Left kidney (tissue), 2 donors: ENCODE data around the gene MRPL12. TPM values are rescaled to one million over a fixed set of nuclear protein-coding genes. Genes with fewer than 3 reads are reported as not detected.

Experiments used
- DNase-seq: peaks from one replicate; pipeline ENCODE4 v3.0.0-alpha.2; 2013
- polyA plus RNA-seq: library from polyadenylated mRNA; unstranded; fragments of 120-200 nt; gene quantifications from one replicate; pipeline ENCODE4 v1.2.1, GENCODE V29; 2013; ENCODE audit not compliant: insufficient read length

MRPL12 gene
- polyA plus RNA-seq, 1 donor, result 34.1 TPM

DNA sequence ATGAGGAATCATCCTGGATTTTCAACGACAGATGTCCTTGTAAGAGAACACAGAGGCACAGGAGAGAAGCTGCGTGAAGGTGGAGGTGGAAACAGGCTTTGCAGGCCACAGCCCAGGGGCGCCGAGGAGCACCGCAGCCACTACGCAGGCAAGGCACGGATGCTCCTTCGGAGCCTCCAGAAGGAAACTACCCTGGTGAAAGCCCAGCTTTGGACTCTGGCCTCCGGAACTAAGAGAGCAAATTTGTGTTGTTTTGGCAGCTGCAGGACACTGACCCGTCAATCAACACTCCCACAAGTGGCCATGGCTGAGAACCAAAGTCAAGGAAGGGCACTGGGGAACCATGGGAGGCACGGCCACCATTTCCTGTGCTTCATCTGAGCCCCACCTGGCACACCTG, 23.0 kb upstream of the MRPL12 start:
- DNase-seq, result no peak

DNA sequence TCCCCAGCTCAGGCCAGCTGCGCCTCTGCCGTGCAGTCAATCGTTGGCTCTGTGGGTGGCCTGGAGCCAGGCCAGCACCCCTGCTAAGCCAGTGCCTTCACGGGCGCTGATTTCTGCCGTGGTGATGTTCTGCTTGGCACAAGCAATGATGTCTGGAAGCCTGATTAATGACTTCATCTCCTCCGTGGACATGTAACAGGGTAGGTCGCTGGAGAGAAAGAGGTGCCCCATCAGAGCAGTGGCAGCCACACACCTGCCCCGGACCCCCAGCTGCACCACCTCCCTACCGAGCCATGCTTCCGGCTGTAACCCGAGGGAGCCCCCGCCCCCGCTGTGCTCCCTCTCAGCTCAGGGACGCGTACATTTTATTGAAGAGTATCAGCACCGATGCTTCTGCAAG, 21.5 kb upstream of the MRPL12 start:
- no peak for DNase-seq

DNA sequence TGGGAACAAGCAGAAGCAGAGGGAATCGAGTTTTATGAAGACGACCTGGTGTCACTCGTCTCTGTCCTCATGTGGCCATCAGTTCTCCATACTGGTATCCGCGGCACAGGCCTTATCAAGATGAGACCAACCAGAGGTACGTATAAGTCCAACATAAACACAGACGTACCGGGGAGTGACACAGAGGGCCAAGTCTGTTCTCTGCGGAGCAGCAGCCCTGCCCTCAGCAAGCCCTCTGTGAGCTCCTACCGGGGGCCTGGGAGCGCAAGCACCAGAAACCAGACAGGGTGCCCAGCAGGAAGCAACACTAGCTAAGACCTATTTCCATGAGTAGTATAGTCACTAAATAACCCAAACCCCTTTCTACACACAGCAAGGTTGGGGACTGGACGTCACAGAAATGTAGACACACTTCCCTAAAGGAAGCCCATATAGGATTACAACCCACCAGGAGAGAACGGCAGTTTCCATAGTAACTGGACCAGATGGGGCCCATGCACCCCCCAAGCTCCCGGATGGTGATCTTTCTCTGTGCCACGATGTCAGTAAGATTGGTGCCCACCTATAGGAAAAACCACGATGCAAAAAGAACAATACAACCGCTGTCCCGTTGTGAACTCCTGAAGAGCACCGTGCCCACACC, 20.5 kb upstream of the MRPL12 start:
- no peak for DNase-seq

DNA sequence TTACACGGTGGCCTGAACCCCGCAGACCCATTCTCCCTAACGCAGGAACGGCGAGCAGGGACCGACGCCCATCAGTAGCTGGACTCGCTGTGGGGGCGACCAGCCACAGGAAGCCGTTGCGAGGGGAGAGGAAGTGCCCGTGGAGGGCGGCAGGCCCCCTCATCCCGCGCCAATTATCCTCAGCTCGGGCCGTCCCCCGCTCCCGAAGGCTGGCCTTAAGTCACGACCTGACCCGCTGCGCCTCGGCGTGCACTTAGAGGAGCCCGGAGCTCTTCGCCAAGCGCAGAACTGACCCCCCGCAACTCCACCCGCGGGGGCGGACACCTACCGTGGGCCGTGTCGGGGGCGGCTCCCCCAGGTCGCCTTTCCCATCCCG, 20.0 kb upstream of the MRPL12 start:
- no peak for DNase-seq

DNA sequence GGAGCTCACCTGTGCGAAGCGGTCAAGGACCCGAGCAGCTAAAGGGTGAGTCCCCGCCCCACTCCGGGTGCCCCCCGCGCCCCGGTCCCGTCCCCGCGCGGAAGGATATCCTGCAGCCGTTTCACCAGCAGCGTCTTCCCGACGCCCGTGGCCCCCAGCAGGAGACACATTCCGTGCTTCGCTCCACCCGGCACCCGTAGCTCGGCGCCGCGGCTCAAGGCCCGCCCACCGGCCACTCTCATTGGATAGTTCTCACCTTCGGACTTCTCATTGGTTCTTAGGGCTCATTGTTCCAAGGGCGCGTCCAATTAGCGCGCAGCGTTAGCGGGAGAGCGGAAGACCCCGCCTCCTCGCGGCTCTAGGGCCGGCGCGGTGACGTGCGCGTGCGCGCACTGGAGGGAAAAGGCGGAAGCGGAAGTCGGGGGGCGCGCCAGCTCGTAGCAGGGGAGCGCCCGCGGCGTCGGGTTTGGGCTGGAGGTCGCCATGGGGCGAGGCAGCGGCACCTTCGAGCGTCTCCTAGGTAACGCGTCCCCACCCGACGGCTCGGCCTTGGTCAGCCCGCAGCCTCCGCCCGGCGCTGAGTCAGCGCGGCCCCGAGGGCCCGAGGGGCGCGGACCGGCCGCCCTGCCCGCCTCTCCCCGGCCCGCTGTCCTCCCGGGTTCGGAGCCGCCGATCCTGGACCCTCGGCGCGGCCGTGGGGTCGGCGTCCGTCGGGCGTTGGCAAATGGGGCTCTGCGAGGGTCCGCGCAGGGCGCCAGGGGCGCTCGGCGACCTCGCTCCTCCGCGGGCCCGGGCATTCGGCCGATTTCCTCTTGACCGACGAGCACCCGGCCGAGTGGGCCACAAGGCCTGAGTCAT, 19.4 kb upstream of the MRPL12 start, which contains the start of the genes ARL16 and HGS:
TSS of gene ARL16 (minus strand) at position 214 of the 858 bp plus-strand sequence. CDS start at position 170, 44 bp downstream.
TSS of gene HGS (plus strand) at position 428 of the 858 bp plus-strand sequence. CDS start at position 484, 56 bp downstream.
- peak; percentile 99 for DNase-seq

DNA sequence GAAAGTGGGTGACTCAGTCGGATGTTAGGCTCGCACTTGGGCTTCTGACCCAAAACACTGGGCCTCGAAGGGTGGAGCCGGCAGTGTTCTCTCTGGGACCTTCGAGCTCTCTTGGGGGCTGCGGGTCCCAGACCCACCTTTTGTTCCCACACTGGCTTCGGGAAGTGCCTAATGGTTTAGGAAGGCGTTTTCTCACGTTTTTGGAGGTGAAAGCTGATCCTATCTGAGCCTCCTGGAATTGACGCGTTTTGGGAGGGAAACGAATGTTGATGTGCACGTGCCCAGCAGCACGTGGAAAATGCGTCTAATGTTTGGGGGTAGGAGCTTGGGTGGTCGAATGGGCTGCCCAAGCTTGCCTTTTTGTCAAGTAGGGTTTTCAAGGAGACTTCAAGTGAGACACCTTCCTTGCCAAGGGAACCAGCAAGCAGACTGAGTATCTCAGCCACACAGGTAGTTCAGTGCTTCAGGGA, 18.7 kb upstream of the MRPL12 start:
- DNase-seq, result no peak

DNA sequence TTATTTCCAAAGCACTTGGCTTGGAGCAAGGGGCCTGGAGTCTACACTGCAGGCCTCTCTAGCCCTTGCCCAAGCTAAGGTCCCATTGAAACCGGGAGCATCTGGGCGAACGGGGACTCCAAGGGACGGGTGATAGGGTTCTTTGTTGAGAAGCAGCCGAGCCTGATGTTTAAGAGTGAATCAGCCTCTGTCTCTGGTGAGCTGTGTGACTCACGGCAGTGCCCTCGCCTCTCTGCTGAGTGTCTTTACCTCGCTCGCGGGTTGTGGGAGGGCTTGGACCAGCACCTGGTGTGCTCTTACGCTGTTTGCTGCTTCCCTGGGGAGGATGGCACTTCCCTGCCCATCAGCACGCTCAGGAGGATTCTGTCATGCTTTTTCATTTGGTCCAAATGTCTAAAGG, 18.1 kb upstream of the MRPL12 start:
- DNase-seq, result no peak

DNA sequence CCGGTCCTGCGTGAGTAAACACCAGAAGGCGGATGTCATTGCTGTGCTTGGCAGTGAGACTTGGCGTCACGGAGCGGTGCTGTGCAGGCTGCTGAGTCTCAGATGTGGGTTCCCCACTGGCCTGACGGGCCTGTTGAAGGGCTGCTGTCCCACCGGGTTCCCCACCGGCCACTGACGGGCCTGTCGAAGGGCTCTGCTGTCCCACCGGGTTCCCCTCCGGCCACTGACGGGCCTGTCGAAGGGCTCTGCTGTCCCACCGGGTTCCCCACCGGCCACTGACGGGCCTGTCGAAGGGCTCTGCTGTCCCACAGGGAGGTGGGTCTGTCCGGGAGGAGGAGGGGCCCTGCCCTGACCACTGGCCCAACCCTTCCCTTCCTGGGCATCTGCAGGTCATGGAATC, 16.6 kb upstream of the MRPL12 start:
- no peak for DNase-seq

DNA sequence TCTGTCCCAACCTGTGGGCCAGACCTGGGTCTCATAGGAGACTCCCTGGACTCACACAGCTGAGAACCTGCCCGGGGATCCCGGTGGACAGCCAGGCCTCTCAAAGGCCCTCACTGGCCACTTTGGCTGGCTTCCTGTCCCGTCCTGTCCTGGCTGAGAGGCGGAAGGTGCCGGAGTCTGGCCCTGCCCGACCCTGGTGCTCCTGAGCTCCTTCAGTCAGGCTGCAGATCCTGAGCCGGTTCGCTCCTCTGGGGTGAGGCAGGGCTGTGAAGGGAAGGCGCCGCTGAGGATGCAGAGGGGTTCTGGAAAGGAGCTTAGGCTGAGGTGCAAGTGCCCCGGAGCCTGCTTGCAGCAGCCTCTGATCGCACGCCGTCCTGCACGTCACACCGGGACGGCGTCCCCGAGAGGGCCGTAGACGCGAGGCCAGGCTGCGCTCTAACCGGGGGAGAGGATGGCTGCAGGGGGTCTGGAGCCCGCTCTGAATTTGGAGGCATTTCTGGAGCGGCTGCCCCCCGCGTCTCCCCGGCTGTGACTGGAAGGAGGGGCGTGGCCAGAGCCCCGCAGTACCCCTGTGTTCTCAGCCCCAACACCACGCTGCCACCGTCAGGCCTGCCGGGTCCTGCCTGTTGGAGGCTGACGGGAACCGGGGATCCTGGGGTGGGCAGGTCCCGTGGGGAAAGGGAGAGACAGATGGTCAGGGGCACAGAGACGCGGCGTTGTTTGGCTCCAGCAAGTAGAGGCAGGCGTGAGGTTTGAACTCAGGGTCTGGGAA, 15.2 kb upstream of the MRPL12 start:
- no peak for DNase-seq

DNA sequence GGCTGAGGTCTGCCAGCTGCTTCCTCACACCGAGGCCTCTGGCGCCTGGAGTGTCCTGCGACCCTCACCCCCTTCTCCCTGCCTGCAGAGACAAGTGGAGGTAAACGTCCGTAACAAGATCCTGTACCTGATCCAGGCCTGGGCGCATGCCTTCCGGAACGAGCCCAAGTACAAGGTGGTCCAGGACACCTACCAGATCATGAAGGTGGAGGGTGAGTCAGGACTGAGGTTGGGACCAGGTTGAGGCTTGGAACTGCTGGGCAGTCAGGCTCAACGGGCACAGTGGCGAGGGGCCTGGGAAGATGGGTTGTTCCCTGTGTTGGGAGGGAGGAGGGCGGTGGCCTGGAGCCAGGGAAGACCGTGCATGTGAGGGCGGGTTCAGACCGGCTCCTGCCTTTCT, 14.6 kb upstream of the MRPL12 start:
- DNase-seq, result no peak

DNA sequence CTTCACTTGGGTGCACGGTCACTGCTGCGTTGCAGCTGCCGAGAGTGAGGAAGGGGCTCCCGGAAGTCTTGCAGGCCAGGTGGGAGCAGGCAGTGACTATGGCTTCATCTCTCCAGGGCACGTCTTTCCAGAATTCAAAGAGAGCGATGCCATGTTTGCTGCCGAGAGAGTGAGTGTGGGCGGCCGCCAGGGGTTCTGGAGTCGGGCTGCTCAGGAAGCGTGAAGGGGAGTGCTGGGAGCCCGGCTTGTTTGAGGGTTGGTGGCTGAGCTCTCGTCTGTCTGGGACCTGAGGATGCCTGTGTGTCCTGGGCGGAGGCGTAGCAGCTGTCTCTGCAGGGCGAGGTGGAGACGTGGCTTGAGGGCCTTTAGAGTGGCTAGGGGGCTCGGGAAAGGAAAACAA, 13.1 kb upstream of the MRPL12 start:
- DNase-seq, result no peak

DNA sequence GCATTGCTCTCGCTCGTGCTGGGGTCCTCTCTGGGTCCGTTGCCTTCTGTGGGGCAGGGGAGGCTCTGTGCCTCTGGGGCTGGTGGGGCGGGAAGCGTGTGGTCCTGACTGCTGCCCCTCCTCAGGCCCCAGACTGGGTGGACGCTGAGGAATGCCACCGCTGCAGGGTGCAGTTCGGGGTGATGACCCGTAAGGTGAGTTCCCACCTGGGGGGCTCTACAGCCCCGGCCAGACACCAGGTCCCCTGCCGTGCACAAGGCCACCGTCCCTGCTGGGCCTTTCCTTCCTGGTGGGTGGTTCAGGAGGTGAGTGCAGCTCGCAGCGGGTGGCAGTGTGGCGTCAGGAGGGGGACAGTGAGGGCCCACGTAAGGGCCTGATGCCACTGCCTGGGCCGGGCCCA, 12.6 kb upstream of the MRPL12 start:
- DNase-seq, result no peak

DNA sequence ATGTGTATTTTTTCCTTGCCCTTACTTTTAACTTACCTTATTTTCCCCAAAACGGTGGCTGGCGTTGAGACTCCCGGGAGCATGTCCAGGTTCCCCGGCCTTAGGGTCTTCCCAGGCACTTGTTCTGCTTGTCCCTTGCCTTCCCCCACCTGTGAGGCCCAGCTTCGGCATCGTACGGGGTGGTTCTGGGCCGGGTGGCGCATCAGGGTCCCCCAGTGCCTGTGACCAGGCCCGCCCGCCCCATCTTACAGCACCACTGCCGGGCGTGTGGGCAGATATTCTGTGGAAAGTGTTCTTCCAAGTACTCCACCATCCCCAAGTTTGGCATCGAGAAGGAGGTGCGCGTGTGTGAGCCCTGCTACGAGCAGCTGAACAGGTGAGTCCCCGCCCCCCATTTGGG, 12.0 kb upstream of the MRPL12 start:
- DNase-seq, result no peak

DNA sequence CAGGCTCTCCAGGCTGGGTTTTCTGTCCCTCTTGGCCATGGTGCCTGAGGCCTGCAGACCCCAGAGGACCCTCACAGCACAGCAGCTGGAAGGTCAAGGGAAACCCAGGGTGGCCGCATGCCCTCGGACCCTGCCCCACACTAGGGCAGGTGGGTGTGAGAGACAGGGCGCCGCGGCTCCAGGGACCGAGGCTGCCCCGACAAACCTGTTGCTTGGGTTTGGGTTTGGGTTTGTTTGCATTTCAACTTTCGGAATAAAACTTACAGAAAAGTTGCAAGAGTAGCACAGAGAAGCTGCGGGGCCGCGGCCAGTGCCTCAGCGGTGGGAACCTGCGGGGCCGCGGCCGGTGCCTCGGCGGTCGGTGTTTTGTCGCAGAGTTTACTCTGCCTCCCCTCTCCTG, 11.6 kb upstream of the MRPL12 start:
- DNase-seq, result no peak

DNA sequence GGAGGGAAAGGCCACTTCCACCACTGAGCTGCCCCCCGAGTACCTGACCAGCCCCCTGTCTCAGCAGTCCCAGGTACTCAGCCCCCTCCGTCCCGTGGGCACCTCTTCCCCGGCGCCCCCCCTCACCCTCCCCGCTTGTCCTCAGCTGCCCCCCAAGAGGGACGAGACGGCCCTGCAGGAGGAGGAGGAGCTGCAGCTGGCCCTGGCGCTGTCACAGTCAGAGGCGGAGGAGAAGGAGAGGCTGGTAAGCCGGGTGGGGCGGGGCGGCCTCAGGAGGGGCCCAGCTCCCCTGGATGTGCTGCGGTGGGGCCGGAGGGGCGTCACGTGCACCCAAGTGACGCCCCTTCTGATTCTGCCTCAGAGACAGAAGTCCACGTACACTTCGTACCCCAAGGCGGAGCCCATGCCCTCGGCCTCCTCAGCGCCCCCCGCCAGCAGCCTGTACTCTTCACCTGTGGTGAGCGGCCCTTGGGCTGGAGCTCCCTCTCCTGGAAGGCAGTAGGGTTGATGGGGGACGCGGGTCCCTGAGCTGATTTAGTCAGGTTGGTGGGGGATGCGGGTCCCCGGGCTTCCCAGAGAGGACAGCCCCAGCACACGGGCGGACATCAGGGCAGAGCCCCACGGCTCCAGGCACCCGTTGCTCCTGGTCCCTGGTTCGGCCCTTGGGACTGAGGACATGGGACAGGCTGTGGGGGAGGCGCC, 9.5 kb upstream of the MRPL12 start:
- DNase-seq, result no peak

DNA sequence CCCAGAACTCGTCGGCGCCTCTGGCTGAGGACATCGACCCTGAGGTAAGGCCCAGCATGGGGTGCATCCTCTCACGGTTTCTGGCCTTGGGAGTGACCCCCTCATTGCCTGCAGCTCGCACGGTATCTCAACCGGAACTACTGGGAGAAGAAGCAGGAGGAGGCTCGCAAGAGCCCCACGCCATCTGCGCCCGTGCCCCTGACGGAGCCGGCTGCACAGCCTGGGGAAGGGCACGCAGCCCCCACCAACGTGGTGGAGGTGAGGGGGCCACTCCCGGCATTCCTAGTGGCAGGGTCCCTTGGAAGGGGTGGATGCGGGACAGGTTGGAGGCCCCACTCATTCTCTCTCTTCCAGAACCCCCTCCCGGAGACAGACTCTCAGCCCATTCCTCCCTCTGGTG, 8.4 kb upstream of the MRPL12 start:
- no peak for DNase-seq

DNA sequence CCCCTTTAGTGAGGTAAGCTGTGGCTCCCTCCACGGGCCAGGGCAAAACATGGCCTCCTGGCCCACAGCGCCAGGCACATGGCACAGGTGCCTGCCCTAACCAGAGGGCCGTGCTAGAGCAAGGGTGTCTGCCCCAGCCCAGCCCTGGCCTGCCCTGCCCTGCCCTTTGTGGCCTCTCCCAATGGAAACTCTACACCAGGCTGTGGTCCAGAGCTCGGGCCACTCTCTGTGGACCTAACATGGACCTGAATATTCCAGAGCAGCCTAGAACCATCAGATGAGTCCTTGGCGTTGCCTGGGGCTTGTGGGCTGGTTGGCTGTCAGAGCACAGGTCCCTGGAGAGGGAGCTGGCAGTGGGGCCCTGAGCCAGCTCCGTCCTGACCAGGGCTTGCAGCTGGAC, 8.0 kb upstream of the MRPL12 start:
- DNase-seq, result no peak

DNA sequence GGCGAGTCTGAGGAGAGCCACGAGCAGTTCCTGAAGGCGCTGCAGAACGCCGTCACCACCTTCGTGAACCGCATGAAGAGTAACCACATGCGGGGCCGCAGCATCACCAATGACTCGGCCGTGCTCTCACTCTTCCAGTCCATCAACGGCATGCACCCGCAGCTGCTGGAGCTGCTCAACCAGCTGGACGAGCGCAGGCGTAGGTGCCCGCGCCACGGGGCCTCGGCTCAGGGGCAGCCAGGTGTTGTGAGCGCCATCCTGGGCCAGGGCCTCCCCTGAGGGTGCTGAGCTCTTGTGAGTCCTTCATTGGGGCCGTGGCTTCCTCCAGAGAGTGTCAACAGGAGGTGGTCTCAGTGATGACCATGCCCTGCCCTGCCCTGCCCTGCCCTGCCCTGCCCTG, 7.4 kb upstream of the MRPL12 start:
- DNase-seq, result no peak

DNA sequence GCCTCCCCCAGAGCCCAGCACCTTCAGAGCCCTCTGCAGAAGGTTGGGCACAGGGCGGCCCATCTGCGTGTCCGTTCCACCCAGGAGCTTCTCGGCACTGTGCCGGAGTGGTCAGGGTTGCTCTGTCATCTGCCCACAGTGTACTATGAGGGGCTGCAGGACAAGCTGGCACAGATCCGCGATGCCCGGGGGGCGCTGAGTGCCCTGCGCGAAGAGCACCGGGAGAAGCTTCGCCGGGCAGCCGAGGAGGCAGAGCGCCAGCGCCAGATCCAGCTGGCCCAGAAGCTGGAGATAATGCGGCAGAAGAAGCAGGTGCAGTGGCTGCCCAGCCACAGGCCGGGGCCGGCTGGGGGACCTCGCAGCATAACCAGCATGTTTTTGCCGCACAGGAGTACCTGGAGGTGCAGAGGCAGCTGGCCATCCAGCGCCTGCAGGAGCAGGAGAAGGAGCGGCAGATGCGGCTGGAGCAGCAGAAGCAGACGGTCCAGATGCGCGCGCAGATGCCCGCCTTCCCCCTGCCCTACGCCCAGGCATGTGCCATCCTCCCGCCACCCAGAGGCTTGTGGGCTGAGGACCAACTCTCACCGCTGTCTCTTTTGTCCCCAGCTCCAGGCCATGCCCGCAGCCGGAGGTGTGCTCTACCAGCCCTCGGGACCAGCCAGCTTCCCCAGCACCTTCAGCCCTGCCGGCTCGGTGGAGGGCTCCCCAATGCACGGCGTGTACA, 6.8 kb upstream of the MRPL12 start:
- DNase-seq, result no peak

DNA sequence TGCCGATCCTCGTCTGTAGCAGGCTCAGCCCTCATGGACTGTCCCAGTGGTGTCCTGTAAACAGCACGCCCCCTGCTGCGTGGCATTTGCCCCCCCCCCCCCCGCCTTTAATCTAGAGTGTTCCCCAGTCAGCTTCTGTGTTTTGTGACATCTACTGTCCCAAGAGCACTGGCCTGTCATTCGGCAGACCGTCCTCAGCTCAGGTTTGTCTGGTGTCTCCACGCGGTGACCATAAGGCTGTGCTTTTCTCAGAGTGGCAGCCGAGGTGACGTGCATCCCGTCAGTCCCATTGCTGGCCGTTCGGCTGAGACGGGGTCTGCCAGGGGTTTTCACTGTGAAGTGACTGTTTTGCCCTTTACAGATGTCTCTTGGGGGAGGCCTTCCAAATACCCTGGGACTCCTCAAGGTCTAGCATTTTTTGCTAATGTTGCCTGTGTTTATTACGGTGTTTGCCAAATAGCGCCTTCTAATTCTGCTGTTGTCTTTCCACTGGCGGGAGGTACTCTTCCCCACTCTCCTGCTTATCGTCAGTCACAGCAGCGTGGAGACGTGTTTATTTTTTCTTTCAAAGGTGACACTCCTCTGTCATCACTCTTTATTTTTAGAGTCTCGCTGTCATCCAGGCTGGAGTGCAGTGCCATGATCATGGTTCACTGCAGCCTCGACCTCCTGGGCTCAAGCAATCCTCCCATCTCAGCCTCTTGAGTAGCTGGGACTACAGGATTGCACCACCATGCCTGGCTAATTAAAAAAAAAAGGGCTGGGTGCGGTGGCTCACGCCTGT, 5.7 kb upstream of the MRPL12 start:
- DNase-seq, result no peak
